Neutrophil (primary cell): ENCODE data around the gene RAPGEF2.
"Not testable (repeated sequence)": the region's sequence is repeated elsewhere in the genome, so short reads cannot be mapped to it uniquely, and the experiment has no call there.

Experiments
- H3K27ac ChIP-seq: fragments of 200-600 bp; sonication (generic); 2 replicates; pipeline ENCODE4 v1.5.1; 2016; ENCODE audit warnings: mild to moderate bottlenecking, moderate library complexity
- H3K27me3 ChIP-seq: fragments of 200-600 bp; sonication (generic); 2 replicates; pipeline ENCODE4 v1.6.0; 2016; ENCODE audit warnings: mild to moderate bottlenecking
- H3K36me3 ChIP-seq: fragments of 200-600 bp; sonication (generic); 2 replicates; pipeline ENCODE4 v1.5.1; 2017
- H3K4me1 ChIP-seq, 2 experiments: fragments of 200-600 bp in 1 of 2; sonication (generic) in 1 of 2; 1 replicate in 1 of 2; 2 replicates in 1 of 2; pipeline versions ENCODE4 v1.5.1 to v1.6.1; 2013 to 2016; ENCODE audit warnings: low read depth in 1 of 2, low read length in 1 of 2, mild to moderate bottlenecking in 1 of 2, moderate library complexity in 1 of 2; ENCODE audit not compliant: control insufficient read depth in 1 of 2, insufficient read depth in 1 of 2
- H3K4me3 ChIP-seq, 2 experiments: fragments of 200-600 bp in 1 of 2; sonication (generic) in 1 of 2; 1 replicate in 1 of 2; 2 replicates in 1 of 2; pipeline ENCODE4 v1.5.1; 2013 to 2016; ENCODE audit warnings: low read depth in 1 of 2, low read length in 1 of 2, mild to moderate bottlenecking in 1 of 2, moderate library complexity in 1 of 2
- H3K9me3 ChIP-seq: fragments of 200-600 bp; sonication (generic); 2 replicates; pipeline ENCODE4 v1.5.1; 2016
- TF ChIP-seq, protein P1 (sequence below): fragments of 200-600 bp; sonication (generic); IDR thresholded peaks from 2 replicates; pipeline ENCODE4 v1.5.1; 2016; ENCODE audit warnings: antibody characterized with exemption

Gene RAPGEF2

DNA sequence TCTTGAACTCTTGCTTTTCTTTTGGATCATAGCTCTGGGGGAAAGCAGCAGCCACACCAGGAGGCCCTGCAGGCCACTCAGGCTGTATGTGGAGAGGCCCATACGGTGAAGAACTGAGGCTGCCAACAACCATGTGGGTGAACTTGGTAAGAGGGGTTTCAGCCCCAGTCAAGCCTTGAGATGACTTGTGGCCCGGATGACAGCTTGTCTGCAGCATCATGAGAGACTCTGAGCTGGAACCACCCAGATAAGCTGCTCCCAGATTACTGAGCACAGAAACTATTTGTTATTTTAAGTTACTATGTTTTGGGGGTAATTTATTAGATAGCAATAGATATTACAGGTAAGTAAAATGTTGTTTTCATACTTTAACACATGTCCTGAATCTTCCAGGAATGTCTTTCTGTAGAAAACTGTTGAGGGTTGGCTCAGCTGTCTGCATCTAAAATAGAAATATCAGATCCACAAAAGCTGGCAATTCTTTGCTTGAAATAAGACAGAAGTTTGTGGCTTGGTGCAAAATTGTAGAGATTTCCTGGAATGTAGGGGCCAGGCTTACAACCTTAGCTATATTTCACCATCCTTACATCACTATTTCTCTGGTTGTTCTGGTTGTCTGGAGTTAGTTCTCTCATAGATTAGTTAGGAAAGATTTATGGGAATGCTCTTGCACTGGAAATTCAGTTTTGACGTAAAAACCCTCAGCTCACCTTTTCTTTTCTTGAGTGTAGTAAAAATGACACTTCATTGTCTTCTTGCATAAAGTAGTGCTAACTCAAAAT is 272.1 kb downstream of the RAPGEF2 start:
- Histone ChIP-seq H3K36me3 (no peaks in the 10 kb centered on the region), H3K27me3 (no peaks in the 10 kb centered on the region), H3K4me1 (no peaks in the 10 kb centered on the region), H3K9me3 (no peaks in the 10 kb centered on the region), H3K4me3 (no peak overlapping the region), H3K27ac (no peak overlapping the region)
- TF ChIP-seq, protein P1, sequence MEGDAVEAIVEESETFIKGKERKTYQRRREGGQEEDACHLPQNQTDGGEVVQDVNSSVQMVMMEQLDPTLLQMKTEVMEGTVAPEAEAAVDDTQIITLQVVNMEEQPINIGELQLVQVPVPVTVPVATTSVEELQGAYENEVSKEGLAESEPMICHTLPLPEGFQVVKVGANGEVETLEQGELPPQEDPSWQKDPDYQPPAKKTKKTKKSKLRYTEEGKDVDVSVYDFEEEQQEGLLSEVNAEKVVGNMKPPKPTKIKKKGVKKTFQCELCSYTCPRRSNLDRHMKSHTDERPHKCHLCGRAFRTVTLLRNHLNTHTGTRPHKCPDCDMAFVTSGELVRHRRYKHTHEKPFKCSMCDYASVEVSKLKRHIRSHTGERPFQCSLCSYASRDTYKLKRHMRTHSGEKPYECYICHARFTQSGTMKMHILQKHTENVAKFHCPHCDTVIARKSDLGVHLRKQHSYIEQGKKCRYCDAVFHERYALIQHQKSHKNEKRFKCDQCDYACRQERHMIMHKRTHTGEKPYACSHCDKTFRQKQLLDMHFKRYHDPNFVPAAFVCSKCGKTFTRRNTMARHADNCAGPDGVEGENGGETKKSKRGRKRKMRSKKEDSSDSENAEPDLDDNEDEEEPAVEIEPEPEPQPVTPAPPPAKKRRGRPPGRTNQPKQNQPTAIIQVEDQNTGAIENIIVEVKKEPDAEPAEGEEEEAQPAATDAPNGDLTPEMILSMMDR = no peak

DNA sequence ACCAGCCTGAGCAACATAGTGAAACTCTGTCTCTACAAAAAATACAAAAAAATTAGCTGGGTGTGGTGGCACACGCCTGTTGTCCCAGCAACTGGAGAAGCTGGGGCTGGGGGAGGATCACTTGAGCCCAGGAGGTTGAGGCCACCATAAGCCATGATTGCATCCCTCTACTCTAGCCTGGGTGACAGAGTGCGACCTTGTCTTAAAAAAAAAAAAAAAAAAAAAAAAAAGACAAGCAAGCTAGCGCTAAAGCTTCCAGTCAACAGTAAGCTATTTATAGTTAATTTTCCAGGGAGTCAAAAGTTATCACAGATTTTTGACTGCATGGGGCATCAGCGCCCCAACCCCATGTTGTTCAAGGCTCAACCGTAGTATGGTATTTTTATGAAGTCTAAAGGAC is 273.4 kb downstream of the RAPGEF2 start:
- Histone ChIP-seq H3K9me3 (no peaks in the 10 kb centered on the region), H3K4me1 (no peaks in the 10 kb centered on the region), H3K27me3 (no peaks in the 10 kb centered on the region), H3K27ac (no peak overlapping the region), H3K4me3 (no peak overlapping the region), H3K36me3 (no peaks in the 10 kb centered on the region)
- TF ChIP-seq, protein P1 = no peak

DNA sequence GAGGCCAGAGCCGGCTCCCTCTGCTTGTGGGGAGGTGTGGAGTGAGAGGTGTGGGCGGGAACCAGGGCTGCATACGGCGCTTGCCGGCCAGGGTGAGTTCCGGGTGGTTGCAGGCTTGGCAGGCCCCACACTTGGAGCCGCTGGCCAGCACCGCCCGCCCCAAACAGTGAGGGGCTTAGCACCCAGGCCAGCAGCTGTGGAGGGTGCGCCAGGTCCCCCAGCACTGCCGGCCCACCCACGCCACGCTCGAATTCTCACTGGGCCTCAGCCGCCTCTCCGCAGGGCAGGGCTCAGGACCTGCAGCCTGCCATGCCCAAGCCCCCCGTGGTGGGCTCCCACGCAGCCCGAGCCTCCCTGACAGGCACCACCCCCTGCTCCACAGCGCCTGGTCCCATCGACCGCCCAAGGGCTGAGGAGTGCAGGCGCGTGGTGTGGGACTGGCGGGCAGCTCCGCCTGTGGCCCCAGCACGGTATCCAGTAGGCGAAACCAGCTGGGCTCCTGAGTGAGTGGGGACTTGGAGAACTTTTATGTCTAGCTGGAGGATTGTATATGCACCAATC is 275.3 kb downstream of the RAPGEF2 start:
- no peaks in the 10 kb centered on the region for H3K36me3 ChIP-seq
- no peaks in the 10 kb centered on the region for H3K9me3 ChIP-seq
- no peak overlapping the region for H3K27ac ChIP-seq
- H3K4me3 ChIP-seq = no peak overlapping the region
- TF ChIP-seq, protein P1 = no peak
- H3K4me1 ChIP-seq = no peaks in the 10 kb centered on the region
- H3K27me3 ChIP-seq = no peaks in the 10 kb centered on the region

DNA sequence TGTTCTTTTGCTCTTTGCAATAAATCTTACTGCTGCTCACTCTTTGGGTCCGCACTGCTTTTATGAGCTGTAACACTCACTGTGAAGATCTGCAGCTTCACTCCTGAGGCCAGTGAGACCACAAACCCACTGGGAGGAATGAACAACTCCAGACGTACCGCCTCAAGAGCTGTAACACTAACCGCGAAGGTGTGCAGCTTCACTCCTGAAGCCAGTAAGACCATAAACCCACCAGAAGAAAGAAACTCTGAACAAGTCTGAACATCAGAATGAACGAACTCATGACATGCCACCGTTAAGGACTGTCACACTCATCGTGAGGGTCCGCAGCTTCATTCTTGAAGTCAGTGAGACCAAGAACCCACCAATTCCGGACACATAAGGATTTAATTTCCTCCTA is 276.2 kb downstream of the RAPGEF2 start:
- H3K4me1 ChIP-seq, H3K27me3 ChIP-seq, H3K9me3 ChIP-seq, H3K36me3 ChIP-seq, H3K4me3 ChIP-seq, H3K27ac ChIP-seq: not testable (repeated sequence)

DNA sequence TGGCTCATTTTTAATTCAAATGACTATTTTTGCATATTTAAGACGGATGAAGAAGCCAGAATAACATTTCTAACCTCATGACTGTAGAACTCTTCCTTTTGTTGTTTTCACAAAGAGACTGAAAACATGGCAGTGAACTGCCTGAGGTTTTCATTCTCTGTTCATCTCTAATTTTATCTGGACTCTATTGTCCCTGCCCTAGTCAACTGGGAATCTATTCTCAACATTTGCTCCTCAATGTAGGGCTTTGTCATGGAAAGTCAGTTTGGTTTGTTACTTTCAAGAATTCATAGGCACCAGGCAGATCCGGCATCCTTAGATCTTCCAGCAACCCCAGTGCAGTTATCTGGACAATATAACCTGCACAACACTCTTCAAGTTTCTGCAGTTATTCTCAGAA is 277.0 kb downstream of the RAPGEF2 start:
- Histone ChIP-seq H3K9me3 (no peaks in the 10 kb centered on the region), H3K36me3 (no peaks in the 10 kb centered on the region), H3K4me1 (no peaks in the 10 kb centered on the region), H3K27me3 (no peaks in the 10 kb centered on the region), H3K27ac (no peak overlapping the region), H3K4me3 (no peak overlapping the region)
- TF ChIP-seq, protein P1 = no peak

DNA sequence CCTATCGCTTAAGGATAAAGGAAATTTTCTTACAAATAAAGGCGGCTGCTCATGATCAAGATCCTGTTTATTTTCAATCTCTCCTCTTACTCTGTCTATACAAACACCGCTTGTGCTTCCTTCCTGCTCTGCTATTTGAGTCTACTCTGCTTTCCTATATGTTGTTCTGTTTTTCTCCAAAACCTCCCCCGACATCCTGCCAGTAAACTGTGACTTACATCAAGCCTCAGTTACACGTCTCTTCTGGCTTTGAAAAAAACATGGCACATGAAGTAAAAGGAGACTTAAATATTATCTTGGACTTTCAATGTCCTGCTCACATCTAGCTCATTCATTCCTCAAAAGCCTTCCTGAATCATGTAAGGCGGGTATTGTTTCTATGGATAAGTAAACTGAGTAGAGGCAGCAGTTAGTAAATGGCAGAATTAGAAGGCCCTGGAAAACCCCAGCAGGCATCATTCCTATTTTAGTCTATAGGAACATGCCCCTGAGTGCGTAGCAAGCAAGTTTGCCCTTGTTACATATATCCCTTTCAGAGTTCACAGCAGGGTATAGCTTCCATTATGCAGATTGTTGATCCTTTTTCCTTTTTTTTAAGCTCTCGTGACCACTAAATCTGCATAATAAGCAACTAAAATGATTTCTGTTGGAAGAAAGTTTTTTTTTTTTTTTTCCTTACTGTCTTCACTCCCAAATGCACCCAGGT is 280.1 kb downstream of the RAPGEF2 start:
- H3K27ac ChIP-seq = no peak overlapping the region
- no peaks in the 10 kb centered on the region for H3K4me1 ChIP-seq
- H3K9me3 ChIP-seq = no peaks in the 10 kb centered on the region
- no peak overlapping the region for H3K4me3 ChIP-seq
- H3K36me3 ChIP-seq = no peaks in the 10 kb centered on the region
- TF ChIP-seq, protein P1 = no peak
- no peaks in the 10 kb centered on the region for H3K27me3 ChIP-seq
